ENCODE results near the gene ABCA13.

DNA sequence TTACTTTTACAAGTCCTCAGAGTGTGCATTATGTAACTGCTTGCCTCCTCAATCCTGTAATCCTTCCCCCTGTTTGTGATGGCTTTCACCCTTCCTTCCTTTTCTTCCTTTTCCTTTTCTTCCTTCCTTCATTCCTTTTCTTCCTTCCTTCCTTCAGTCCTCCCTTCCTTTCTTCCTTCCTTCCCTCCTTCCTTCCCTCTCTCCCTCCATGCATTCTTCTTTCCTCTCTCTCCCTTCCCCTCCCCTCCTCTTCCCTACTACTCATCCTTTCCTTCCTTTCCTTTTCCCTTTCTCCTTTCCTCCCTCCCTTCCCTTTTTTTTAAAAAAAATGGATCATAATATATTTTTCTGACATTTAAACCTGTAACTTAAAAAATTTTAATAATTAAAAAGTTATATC, 22.2 kb upstream of the ABCA13 start:
- TF ChIP-seq, protein P1, sequence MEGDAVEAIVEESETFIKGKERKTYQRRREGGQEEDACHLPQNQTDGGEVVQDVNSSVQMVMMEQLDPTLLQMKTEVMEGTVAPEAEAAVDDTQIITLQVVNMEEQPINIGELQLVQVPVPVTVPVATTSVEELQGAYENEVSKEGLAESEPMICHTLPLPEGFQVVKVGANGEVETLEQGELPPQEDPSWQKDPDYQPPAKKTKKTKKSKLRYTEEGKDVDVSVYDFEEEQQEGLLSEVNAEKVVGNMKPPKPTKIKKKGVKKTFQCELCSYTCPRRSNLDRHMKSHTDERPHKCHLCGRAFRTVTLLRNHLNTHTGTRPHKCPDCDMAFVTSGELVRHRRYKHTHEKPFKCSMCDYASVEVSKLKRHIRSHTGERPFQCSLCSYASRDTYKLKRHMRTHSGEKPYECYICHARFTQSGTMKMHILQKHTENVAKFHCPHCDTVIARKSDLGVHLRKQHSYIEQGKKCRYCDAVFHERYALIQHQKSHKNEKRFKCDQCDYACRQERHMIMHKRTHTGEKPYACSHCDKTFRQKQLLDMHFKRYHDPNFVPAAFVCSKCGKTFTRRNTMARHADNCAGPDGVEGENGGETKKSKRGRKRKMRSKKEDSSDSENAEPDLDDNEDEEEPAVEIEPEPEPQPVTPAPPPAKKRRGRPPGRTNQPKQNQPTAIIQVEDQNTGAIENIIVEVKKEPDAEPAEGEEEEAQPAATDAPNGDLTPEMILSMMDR (conservative IDR thresholded peaks at IDR 0.05; ENCODE audit: low read length), result no peak
- TF ChIP-seq EZH2phosphoT487 (IDR thresholded peaks at IDR 0.05; ENCODE audit: borderline replicate concordance), result no peak

Measured in Loucy (cell line).